ENCODE data around the gene GNAQ. TPM values are rescaled to one million over a fixed set of nuclear protein-coding genes. Genes with fewer than 3 reads are reported as not detected.

GNAQ gene
- total RNA-seq, 6 donors from 2014 or later: 50.3 to 117 (median 94.3) TPM

- no peaks in the 10 kb centered on the region for H3K27me3 ChIP-seq
- peak overlapping the region; percentile 52 to 90 (median 70) for H3K4me3 ChIP-seq
- H3K4me1 ChIP-seq: peaks cover 22 to 51% (median 30%) of the 10 kb centered on the region in 4 donors
- no peaks in the 10 kb centered on the region for H3K36me3 ChIP-seq
- DNase-seq: no peak
- no peak for ATAC-seq (ENCODE audit: low FRiP score in 2 of 2)
- H3K27ac ChIP-seq: peak overlapping the region; percentile 95 to 100 (median 96)
- TF ChIP-seq EP300 (IDR thresholded peaks at IDR 0.05) (no peak), POLR2A (IDR thresholded peaks at IDR 0.05) (no peak), CTCF (IDR thresholded peaks at IDR 0.05) (no peak), POLR2AphosphoS5 (IDR thresholded peaks at IDR 0.05) (no peak)
- no peaks in the 10 kb centered on the region for H3K9me3 ChIP-seq
- WGBS, 2 donors: 19 to 27% methylated on average over 14 of the region's 14 CpGs
Measured at GRCh38 chr9:78032730-78033457, 1.3 kb upstream of the GNAQ start.

GRCh38 chr9:78031893-78032729, 500 bp upstream of the GNAQ start:
- DNase-seq: peak; percentile 95
- WGBS, 2 donors: 1 to 2% methylated on average over 7 to 57 of the region's 95 CpGs
- H3K4me3 ChIP-seq: peak overlapping the region; percentile 52 to 90 (median 70)
- peak; percentile 95 for ATAC-seq (ENCODE audit: low FRiP score in 2 of 2)
- H3K4me1 ChIP-seq: peaks cover 25 to 59% (median 37%) of the 10 kb centered on the region in 4 donors
- no peaks in the 10 kb centered on the region for H3K36me3 ChIP-seq
- peak overlapping the region; percentile 95 to 100 (median 96) for H3K27ac ChIP-seq
- H3K9me3 ChIP-seq: no peaks in the 10 kb centered on the region
- TF ChIP-seq POLR2AphosphoS5 (IDR thresholded peaks at IDR 0.05) (peak; percentile 78 to 89), CTCF (IDR thresholded peaks at IDR 0.05) (peak in 4 of 6 experiments; percentile 21 to 43 (median 28)), POLR2A (IDR thresholded peaks at IDR 0.05) (peak in 3 of 4 donors; percentile 69 to 95 (median 82)), EP300 (IDR thresholded peaks at IDR 0.05) (no peak)
- H3K27me3 ChIP-seq: no peaks in the 10 kb centered on the region

- DNase-seq: peak; percentile 80 to 94
- peak; percentile 26 to 69 for ATAC-seq (ENCODE audit: low FRiP score in 2 of 2)
- peak overlapping the region; percentile 95 to 100 (median 96) for H3K27ac ChIP-seq
Measured at GRCh38 chr9:78030553-78031443, 813 bp downstream of the GNAQ start.

More at GRCh38 chr9:78030553-78031443, 813 bp downstream of the GNAQ start:
- Histone ChIP-seq H3K27me3 (no peaks in the 10 kb centered on the region), H3K36me3 (no peaks in the 10 kb centered on the region), H3K4me3 (peak overlapping the region; percentile 62 to 90 (median 78)), H3K4me1 (peaks cover 37 to 72% (median 49%) of the 10 kb centered on the region in 4 donors), H3K9me3 (no peaks in the 10 kb centered on the region)
- TF ChIP-seq POLR2AphosphoS5 (IDR thresholded peaks at IDR 0.05) (no peak), CTCF (IDR thresholded peaks at IDR 0.05) (peak in 1 of 6 experiments; percentile 20), POLR2A (IDR thresholded peaks at IDR 0.05) (peak in 1 of 4 donors; percentile 28)
- whole genome bisulfite sequencing, 2 donors: 0 to 2% methylated on average over 1 to 50 of the region's 91 CpGs

All from upper lobe of left lung (tissue), 6 donors.